Ovary (tissue), 9 donors: ENCODE data around the gene ETF1. TPM values are rescaled to one million over a fixed set of nuclear protein-coding genes. Genes with fewer than 3 reads are reported as not detected.
"Not testable (repeated sequence)": the region's sequence is repeated elsewhere in the genome, so short reads cannot be mapped to it uniquely, and the experiment has no call there.

Source experiments
- DNase-seq, 5 donors: peaks; one replicate each; pipeline ENCODE4 v3.0.0-alpha.2; 2019 to 2020
- H3K27ac ChIP-seq, 2 donors: fragments of 200-600 bp; one replicate each; pipeline versions ENCODE4 v1.5.1 to v1.8.0; 2019 to 2022
- H3K27me3 ChIP-seq: fragments of 200-600 bp; one replicate; pipeline ENCODE4 v1.8.0; 2022
- H3K36me3 ChIP-seq: fragments of 200-600 bp; sonication (generic); one replicate; pipeline ENCODE4 v1.5.1; 2019
- H3K4me1 ChIP-seq: one replicate; pipeline ENCODE4 v1.8.1; 2013; ENCODE audit warnings: mild to moderate bottlenecking, moderate library complexity; ENCODE audit not compliant: insufficient read depth
- H3K4me3 ChIP-seq: fragments of 200-600 bp; sonication (generic); one replicate; pipeline ENCODE4 v1.5.1; 2017
- H3K9me3 ChIP-seq, 2 donors: fragments of 200-600 bp in 1 of 2; sonication (generic) in 1 of 2; one replicate each; pipeline versions ENCODE4 v1.5.1 to v1.8.1; 2013 to 2019; ENCODE audit warnings: mild to moderate bottlenecking in 1 of 2, moderate library complexity in 1 of 2
- CTCF ChIP-seq, 3 donors: fragments of 450-650 bp in 2 of 3; fragments of 200-600 bp in 1 of 3; IDR thresholded peaks; one replicate each; pipeline versions ENCODE4 v1.5.1 to v1.8.0; 2016 to 2022; ENCODE audit warnings: antibody characterized with exemption in 3 of 3, mild to moderate bottlenecking in 1 of 3
- EP300 ChIP-seq: sonication (generic); formaldehyde crosslinking; IDR thresholded peaks from one replicate; pipeline ENCODE4 v1.6.1; 2017; ENCODE audit warnings: antibody characterized with exemption
- POLR2A ChIP-seq: fragments of 450-650 bp; IDR thresholded peaks from one replicate; pipeline ENCODE4 v1.6.1; 2017; ENCODE audit warnings: antibody characterized with exemption, mild to moderate bottlenecking, moderate library complexity
- WGBS, 3 donors: extraction: QIAGEN DNeasy Blood & Tissue Kit in 1 of 3; methylation state at CpG; one replicate each; pipeline versions ENCODE4 v1.1.5 to v1.1.7; 2013 to 2017; 5-methylcytosine and 5-hydroxymethylcytosine counted together
- intact Hi-C, 4 donors: fragments of 100-400 bp; cut with DNase I; formaldehyde crosslinking; loops; one replicate each; pipeline versions ENCODE4 v1.11.0 to v1.15.1; 2022 to 2023
- polyA plus RNA-seq, 2 donors: library from polyadenylated mRNA; stranded (reverse); fragments of 200-250 nt in 1 of 2; fragments of 350-450 nt in 1 of 2; fragmentation: Illumina TruSeq in 1 of 2; extraction: RNeasy Lipid Tissue Mini Kit (QIAGEN cat#74804) in 1 of 2; gene quantifications; one replicate each; pipeline ENCODE4 v1.2.3, GENCODE V29; 2013 to 2014
- total RNA-seq, 7 donors: library from RNA; depleted of rRNA in 2 of 7; stranded (reverse); fragments of >200 nt in 2 of 7; fragmentation: NEBNext Ultra II Directional in 3 of 7; extraction: Animal tissue kit (Norgen Biotek cat#: 25700) in 3 of 7; gene quantifications; one replicate each; pipeline versions ENCODE4 v1.1.0 to v1.2.4, GENCODE V29; 2016 to 2023
- donor health status: DM: no; HTN: no; CAD: no; lungs with moderate emphysema.
- donor health status: DM: no; HTN: no; CAD: no.
- donor health status: Bipolar disorder and iron deficiency.
- donor health status: DM: yes; HTN: yes; CAD: no.
- donor health status: DM: no; HTN: no; CAD: no.
- donor health status: DM: yes; HTN: yes; CAD: no.

Gene ETF1
- total and polyA plus RNA-seq, 9 donors, result 29.3 to 106 (median 68.3) TPM

- Histone ChIP-seq H3K4me3 (no peak overlapping the region), H3K27me3 (no peaks in the 10 kb centered on the region), H3K36me3 (no peaks in the 10 kb centered on the region), H3K4me1 (no peaks in the 10 kb centered on the region), H3K27ac (no peak overlapping the region), H3K9me3 (no peaks in the 10 kb centered on the region)
- TF ChIP-seq CTCF (IDR thresholded peaks at IDR 0.05), result no peak
- TF ChIP-seq EP300, result no peak
- no peak for TF ChIP-seq POLR2A
- no peak for DNase-seq
- WGBS, 3 donors, result 40 to 67% (median 56%) methylated on average over 7 of the region's 7 CpGs
- intact Hi-C loops, result no loop called here
Observed at GRCh38 chr5:138476918-138477317, 66.1 kb downstream of the ETF1 start.

DNA sequence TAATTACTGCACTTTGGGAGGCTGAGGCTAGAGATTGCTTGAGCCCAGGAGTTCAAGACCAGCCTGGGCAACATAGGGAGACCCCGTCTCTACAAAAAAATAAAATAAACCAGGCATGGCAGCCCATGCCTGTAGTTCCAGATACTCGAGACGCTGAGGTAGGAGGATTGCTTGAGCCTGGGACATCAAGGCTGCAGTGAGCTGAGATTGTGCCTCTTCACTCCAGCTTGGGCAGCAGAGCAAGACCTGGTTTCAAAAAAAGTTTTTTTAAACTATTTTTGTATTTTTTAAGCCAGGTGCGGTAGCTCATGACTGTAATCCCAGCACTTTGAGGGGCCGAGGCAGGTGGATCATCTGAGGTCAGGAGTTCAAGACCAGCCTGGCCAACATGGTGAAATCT lies 69.9 kb downstream of the ETF1 start:
- intact Hi-C loops, H3K4me3 ChIP-seq, H3K9me3 ChIP-seq, H3K27me3 ChIP-seq, DNase-seq, H3K36me3 ChIP-seq, H3K4me1 ChIP-seq, H3K27ac ChIP-seq: not testable (repeated sequence)
- 83 to 91% (median 87%) methylated on average over 5 of the region's 5 CpGs for WGBS, 3 donors

GRCh38 chr5:138472353-138472752 lies 70.7 kb downstream of the ETF1 start:
- H3K27me3 ChIP-seq, result no peaks in the 10 kb centered on the region
- no peak overlapping the region for H3K4me3 ChIP-seq
- no peaks in the 10 kb centered on the region for H3K9me3 ChIP-seq
- H3K36me3 ChIP-seq, result no peaks in the 10 kb centered on the region
- 49 to 51% (median 50%) methylated on average over 6 of the region's 6 CpGs for WGBS, 3 donors
- TF ChIP-seq CTCF (IDR thresholded peaks at IDR 0.05) (no peak), POLR2A (no peak), EP300 (no peak)
- no peak for DNase-seq
- H3K27ac ChIP-seq, result no peak overlapping the region
- peaks cover 7% of the 10 kb centered on the region for H3K4me1 ChIP-seq
- intact Hi-C loops, result no loop called here

GRCh38 chr5:138471052-138471361 lies 72.0 kb downstream of the ETF1 start:
- Histone ChIP-seq H3K4me3 (no peak overlapping the region), H3K36me3 (no peaks in the 10 kb centered on the region), H3K4me1 (peaks cover 19% of the 10 kb centered on the region), H3K27me3 (no peaks in the 10 kb centered on the region), H3K9me3 (no peaks in the 10 kb centered on the region), H3K27ac (no peak overlapping the region)
- WGBS, 3 donors, result 62 to 74% (median 73%) methylated on average over 2 of the region's 2 CpGs
- intact Hi-C loops, result no loop called here
- peak; percentile 7 for TF ChIP-seq POLR2A
- no peak for TF ChIP-seq CTCF (IDR thresholded peaks at IDR 0.05)
- TF ChIP-seq EP300, result no peak
- no peak for DNase-seq

DNA sequence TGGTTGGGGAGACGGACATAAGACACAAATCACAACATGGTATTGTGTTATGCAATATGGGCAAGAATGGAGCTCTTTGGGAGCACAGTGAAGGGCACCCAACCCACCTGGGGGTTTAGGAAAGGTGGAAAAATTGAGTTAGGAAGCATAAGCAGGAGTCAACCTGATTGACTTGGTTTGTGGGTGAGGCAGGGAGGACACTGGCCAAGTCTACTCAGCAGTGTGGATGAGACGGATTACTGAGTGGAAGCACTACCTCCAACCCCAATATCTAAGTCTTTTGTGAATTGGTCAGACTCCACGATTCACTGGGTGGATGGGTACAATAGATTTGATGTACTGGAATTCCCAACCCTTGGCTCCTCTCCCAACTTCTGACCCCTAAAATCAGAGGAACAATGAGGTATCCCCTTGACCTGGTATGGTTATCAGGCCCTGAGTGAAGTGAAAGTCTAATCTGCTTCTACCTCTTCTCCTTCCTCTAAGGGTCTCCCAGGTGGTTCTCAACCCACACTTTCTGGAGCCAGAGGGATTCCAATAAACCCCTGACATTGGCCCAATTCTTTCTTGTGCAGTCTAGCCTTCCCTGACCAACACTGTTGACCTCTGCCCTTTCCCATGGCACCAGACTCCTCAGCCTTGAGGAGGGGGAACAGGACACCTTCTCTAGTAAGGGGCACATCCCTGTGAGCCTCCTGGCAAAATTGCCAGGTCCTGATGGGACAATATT lies 72.5 kb downstream of the ETF1 start:
- DNase-seq, result peak in 1 of 5 donors; percentile 57
- TF ChIP-seq CTCF (IDR thresholded peaks at IDR 0.05) (no peak), POLR2A (no peak), EP300 (no peak)
- H3K4me3 ChIP-seq, result no peak overlapping the region
- 62 to 76% (median 75%) methylated on average over 3 of the region's 3 CpGs for WGBS, 3 donors
- no peaks in the 10 kb centered on the region for H3K9me3 ChIP-seq
- H3K27me3 ChIP-seq, result no peaks in the 10 kb centered on the region
- no peak overlapping the region for H3K27ac ChIP-seq
- no peaks in the 10 kb centered on the region for H3K36me3 ChIP-seq
- intact Hi-C loops, result no loop called here
- peaks cover 19% of the 10 kb centered on the region for H3K4me1 ChIP-seq
